ENCODE data around the gene FRMD4A.
"Not testable (repeated sequence)": the region's sequence is repeated elsewhere in the genome, so short reads cannot be mapped to it uniquely, and the experiment has no call there.

Gene FRMD4A

DNA sequence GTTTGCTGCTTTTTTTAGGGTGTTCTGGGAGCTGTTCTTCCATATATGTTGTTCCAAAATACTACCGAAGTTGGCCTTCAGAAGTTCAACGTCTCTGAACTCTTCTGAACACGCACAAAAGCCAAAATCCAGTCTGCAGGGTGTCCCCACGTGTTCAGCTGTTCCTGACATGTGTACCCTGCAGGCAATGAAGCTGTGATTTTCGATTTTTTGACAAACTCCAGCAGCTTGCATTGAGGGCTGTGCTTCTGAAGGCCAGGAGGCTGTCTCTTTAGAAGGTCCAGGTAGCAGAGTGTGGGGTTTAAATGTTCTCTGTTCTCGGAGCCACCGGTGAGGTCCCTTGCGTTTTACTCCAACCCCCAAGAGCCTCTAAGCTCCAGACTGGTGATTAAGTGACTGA lies 598.9 kb downstream of the FRMD4A start:
- DNase-seq = no peak

DNA sequence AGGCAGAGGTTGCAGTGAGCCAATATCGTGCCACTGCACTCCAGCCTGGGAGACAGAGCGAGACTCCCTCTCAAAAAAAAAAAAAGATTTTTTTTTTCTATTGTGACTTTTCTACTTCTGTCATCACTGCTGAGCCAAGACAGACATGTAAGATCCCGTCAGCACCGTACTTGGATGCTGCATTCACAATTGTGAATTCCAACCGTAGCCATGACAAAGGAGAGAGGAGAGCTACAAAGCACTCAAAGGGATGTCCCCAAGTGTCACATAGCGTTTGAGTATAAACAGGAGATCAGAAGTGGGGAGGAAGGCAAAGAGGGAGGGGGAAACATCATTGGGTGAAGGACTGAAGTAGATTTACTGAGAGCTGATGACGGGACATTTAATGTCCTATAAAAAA lies 599.8 kb downstream of the FRMD4A start:
- DNase-seq = no peak

DNA sequence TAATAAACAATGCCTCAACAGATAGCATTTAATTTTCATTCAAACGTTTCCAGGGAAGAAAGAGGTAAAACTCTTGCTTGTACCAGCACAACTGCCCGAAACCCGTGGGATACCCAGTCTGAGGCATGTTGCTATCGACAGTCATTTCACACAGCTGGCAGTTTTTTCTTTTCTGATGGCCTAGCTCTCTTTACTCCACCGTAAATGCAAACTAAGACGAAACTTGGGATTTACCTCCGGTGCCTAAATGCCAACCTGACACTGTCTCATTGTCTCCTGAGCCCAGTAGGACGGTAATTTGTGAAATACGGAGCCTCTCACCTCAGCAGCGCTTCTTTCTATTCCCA lies 600.4 kb downstream of the FRMD4A start:
- no peak for DNase-seq

DNA sequence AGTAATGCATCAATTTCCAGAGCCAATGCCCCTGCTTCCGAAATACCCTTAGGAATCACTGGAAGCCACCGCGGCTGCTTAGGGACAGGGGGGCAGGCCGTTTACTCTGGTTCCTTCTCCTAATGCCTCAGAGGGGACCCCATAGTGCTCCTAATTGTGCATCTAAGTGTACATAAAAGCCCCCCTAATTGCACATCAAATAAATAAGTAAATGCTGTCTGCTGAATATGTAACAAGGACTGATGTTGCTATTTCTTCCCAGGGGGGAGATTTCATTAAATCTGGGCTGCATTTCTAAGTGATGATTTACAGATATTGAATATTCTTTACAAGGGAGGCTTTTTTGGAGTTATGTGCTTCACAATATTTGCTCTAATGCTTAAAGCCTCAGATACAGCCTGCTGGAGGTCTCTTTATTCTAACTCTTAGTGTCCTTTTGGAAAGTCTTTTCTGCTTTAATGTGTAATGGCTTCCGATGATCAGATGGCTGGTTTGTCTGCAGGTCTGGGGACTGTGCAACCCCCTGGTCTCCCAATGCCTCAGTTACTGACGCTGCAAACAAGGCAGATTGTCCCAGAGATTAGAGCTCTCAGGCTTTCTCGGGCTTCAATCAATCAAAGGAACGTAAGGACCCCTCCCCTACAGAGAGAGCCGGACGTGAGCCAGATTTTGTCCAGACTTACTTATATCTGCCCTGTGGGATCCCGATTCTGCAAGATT lies 601.0 kb downstream of the FRMD4A start:
- DNase-seq = no peak

DNA sequence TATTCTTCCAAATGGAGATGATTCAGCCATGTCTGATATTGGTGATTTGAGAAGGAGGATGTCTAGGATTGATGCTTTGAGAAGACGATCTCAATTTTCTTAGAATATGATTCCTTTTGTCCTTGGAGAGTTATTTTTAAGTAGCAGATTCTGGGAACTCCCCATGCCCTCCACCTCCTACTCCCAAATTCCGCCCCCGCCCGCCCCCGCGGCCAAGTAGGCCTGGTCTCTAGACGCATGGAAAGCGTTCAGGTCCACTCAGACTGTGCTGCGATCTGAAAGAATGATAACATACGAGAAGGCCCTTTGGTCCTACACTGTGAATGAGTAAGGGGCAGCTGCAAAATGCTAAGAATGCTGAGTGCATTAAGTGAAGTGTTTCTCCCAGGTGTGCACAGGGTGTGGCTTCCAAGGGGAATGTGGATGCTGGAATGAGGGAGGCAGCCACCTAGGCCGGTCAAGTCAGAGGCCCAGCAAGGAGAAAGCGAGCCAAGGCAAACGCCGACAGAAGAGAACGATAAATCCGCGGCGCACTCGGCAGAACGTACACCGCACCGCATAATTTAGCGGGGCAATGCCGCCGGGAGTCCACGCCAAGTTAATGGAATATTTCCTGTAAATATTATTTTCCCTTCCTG lies 601.7 kb downstream of the FRMD4A start:
- DNase-seq = no peak

DNA sequence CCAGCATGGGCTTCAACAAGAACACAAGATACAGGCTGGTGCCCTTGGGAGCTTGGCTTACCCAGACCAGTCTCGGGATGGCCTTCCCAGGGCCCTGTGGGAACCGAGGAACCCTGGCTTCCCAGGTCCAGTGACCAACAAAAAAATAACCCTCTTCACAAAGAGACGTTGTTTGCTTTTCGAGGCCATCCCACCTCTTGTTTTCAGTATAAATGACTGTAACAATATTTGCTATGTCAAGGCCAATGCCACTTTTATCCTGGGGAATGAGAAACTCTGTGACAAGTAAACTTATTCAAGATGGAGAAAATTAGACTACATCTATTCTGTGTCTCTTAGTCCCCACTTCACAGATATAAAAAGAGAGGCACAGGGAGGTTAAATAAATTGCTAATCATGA lies 605.1 kb downstream of the FRMD4A start:
- no peak for DNase-seq

DNA sequence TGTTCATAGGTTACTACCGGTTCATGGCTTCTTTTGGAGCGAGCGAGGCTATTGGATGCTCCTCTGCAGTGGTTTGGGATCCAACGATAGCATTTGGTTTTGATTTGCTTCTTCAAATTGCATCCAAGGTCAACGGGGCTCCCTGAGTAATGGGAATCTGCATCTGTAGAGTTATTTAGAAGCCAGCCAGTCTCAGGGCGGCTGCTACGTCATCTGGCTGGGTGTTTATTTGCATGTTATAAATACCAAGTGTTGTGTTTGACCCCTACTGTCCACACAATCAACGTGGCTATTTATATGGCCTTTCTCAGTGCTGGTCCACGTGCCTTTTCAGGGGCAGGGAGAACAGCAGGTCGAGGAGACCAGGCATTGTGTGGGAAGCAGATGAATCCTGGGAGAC lies 606.2 kb downstream of the FRMD4A start:
- DNase-seq = no peak

DNA sequence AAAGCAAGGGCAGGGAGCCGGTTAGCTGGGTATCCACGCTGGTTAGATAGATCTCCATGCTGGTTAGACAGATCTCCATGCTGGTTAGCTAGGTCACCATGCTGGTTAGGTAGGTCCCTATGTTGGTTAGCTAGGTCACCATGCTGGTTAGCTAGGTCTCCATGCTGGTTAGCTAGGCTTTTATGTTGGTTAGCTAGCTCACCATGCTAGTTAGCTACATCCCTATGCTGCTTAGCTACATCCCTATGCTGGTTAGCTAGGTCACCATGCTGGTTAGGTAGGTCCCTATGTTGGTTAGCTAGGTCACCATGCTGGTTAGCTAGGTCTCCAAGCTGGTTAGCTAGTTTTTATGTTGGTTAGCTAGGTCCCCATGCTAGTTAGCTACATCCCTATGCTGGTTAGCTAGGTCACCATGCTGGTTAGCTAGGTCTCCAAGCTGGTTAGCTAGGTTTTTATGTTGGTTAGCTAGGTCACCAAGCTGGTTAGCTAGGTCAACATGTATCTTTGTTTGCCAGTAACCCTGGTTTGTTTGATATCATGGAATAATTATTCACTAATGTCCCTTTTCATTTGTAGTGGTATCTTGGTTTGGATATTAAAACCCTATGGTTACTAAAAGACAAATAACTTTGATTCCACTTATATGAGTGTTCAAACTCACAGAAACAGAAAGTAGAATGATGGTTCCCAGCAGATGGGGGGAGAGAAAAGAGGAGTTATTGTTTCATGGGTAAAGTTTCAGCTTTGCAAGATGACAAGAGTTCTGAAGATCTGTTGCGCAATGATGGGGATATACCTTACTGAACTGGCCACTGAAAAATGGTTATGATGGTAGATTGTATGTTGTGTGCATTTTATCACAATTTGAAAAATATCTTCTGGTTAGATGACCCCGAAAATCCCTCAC lies 607.7 kb downstream of the FRMD4A start:
- no peak for DNase-seq

DNA sequence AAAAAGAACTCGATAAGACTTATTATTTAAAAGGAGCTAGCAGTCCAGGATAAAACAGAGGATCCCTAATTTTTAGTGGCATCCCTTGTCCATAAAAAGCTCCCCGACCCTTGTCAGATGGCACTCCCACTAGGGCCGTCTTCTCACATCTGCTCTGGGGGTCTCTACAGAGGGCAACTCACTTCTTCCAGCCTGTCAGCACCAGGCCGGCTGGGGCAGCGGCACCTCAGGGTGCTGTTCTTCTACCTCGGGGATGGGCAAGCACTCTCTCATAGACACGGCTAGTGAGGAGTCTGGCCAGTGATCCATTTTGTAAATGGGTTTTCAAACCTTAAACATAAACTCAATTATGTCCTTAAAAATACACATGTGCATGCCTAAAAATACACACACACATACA lies 609.2 kb downstream of the FRMD4A start:
- no peak for DNase-seq

DNA sequence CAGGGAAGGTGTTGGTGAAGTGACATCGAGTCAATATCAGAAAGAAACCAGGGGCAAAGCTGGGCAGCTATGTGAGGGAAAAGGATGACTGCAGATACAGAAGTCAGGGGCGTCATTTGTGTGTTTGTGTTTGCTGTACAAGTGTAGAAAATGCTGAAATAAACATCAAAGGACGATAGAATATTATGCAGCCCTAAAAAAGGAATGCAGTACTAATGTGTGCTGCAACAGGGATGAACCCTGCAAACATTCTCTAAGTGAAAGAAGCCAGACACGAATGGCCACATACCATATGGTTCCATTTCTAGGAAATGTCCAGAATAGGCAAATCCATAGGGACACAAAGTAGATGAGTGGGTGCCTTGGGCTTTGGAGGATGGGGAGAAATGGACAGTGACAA lies 610.0 kb downstream of the FRMD4A start:
- no peak for DNase-seq

DNA sequence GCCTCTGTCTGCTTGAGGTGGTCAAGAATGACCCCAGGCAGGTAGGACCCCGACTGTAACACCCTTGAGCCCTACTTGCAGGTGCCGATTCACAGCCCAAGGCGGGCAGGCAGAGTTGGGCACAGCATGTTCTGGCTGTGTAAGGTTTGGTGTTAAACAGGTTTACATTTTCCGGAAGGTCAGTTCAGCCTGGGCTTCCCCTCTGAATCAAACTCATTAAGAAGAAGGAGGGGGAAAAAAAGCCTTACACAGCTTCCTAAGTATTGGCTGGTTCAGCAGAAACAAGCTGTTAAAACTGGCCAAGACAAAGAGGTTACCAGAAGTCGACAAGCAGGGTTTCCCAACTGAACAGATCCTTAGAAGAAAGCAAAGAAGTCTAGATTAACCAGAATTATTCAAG lies 611.3 kb downstream of the FRMD4A start:
- DNase-seq = no peak

DNA sequence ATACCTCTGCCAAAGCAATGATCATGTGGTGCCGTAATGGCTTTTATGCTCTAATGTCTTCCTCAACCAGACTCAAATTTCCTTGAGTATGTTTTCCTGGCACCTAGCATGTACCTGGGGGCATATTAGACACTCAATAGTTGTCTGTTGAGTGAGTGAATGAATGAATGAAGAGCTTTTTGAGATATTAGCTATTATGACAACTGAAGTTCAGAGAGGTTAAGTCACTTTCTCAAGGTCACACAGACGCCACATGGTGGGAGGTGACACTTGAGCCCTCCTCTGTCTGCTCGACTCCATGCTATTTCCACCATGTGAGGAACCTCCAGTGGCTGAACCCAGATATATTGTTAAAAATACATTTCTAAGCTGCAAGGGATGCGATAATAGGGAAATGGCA lies 611.9 kb downstream of the FRMD4A start:
- no peak for DNase-seq

DNA sequence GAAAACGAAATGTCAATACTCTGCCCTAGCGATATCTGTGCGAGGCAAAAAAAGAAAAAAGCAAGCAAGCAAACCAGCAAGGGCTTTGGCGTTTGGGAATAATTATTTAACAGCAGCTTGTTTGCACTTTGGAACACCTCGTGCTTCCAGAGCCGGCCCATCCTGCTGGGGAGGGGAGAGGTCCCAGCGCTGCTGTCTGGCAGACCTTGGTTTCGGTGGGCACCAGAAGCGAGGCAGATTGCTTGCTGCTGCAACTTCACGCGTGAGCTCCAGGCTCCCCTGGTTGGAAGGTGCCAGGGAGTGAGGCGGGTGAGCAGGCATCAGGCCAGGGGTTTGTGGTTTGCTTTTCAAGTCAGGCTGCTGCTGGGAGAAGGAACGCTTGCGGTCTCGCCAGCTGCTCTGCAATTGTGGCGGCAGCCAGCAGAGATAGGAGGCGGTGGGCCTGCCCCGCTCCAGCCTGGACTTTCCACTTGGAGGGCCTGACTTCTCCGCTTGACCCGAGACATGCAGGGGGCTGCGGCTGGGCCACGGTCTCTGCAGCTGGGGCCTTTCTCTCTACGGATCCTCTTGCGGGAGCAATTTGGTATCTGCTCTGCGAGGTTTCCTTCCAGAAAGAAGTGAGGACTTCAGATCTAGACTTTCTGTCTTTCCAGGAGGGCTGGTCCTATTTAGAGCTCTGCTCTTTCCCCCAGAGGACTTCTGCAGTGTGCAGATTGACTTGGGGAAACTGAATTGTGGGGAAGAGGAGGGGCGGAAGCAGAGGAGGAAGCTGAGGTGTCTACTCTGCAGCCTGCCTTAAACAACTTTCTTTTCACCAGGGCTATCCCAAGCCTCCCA lies 612.6 kb downstream of the FRMD4A start:
- peak; percentile 24 for DNase-seq

DNA sequence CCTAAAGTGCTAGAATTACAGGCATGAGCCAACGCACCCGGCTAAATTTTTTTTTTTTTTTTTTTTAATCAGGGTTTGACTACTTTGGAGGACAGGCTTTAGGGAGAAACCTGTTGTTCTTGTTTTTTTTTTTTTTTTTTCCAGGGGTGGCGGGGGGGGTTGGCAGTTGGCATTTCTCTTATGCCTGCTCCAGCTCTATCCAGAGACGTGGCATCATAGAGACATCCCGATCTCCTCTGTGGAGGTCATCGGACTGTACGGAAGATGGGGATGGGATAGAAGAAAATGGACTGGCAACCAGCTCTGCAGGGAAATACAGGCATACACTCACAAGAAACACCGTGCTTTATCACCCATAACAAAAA lies 613.2 kb downstream of the FRMD4A start:
- no peak for DNase-seq

DNA sequence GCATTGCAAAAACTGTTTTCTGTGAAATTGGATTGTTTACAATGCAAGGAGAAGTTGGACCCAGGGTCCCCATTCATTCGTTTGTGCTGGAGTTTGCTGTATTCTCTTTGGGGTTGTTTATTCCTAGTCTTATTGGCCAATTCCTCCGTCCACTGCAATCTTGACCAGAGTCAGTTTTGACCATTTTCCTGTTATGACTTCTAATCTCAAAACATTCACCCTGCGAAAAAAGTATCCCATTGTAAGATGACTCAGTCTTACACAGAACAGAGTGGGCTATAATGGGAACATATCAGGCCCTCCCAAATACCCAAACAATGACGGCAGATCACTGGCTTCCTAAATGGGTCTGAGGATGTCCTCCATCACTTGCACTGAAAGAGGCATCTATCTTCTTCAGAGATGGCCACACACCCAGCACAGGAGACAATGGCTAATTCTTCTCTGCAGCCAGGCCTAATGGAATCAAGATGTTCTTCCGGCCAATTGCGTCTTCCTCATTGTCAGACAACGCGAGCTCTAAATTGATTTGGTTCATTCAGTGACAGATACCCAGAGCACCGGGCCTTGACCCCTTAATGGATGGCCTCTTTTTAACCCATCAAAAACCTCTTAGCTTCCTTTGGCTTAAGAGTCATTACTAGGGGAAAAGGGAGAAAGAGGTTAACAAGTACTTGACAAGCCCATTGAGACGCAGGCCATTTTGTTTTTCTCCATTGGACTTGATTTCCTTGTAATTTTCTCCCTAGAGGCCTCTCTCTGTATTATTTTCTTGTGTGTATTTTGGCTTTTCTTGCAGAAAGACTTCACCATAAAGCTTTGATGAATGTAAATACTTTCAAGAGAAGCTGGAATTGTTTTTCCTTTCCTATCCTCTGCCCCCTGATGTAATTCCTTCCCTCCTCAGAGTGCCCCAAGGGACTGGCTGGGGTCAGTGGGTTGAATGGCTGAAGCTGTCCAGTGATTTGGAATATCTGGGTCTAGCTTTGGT lies 614.3 kb downstream of the FRMD4A start:
- DNase-seq = no peak

DNA sequence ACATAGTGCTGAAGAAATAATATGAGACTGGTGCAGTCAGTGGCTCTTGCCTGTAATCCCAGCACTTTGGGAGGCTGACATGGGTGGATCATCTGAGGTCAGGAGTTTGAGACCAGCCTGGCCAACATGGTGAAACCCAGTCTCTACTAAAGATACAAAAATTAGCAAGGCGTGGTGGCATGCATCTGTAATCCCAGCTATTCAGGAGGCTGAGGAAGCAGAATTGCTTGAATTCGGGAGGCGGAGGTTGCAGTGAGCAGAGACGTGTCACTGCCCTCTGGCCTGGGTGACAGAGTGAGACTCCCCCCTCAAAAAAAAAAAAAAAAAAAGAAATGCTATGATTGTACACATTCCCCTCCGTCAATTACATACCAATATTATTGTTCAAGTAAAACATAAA lies 615.1 kb downstream of the FRMD4A start:
- DNase-seq = not testable (repeated sequence)

DNA sequence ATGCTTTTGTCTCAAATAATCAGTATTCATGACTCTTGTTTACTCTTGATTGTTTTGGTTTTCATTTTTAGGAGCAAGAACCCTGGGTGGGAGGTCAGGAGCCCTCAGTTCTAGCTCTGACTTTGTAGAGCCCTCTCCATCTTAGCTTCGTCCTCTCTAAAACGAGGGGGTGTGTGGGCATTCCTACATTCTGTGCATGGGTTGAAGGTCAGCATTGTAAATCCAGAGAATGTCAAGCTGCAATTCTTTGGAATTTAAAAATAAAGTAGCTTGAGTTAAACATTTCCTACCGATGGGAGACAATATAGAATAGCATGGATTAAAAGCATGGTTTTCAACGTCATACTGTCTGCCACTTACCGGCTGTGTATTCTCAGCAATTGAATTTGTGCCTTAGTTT lies 615.6 kb downstream of the FRMD4A start:
- DNase-seq = no peak

DNA sequence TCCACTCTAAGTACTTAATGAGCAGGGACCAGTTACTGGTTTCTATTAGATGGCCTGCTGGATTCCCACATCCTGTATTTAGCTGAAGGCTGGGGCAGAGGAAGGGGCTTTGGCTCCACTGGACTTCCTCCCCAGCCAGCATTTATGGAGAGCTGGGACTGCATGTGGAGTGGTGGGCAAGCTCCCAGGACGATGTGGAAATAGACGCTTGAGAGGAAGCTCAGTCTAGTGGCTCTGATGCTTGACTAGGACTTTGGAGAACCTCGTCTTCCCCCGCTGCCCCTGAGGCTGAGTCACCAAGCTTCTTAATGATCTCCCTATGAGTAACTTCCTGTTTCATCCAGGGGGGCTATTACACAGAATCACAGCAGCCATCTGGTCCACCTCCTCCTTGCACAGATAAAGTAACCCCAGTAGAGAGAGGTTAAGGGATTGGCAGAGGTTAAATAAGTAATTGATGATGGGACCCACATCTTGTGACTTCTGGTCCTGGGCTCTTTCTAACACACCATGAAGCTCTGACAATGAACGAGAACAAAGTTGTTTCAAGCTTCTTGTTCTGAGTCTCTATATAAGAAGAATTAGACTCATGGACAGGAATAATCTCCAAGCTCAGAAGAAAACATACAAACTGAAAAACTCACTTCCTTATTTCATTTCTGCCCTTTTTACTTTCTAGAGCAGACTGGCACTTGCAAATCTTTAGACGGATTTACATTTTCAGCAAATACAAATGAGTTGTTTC lies 617.7 kb downstream of the FRMD4A start:
- no peak for DNase-seq

DNA sequence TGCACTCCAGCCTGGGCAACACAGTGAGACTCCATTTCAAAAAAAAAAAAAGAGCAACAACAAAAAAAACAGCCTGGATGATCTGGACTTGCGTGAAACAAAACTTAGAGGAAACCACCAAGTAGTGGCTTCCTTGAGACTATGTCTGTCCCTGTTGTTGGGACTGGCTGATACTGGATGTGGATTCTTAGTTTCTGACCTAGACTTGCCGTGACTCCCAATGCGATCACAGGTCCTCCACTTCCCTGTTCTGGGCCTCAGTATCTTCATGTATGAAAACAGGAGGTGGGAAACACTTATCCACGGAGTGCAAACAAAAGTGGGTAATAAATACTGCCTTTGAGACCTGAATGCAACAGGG lies 618.3 kb downstream of the FRMD4A start:
- no peak for DNase-seq

DNA sequence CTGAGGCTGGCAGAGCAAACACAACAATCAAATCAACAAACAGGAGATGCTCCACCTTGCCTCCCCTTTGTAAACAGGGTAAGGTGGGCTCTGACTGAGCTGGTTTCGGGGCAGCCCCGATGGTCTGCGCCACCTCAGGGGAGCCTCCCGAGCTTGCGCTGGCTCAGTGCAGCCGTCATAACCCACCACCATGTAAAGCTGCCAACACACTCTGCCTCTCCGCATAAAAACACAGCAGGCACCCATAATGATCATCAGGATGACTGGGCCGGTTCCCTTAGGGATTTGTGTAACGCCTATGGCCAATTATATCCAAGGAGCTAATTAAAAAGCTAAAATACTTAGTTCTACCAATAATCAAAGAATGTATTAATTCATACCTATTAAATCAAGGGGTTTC lies 619.4 kb downstream of the FRMD4A start:
- DNase-seq = no peak

DNA sequence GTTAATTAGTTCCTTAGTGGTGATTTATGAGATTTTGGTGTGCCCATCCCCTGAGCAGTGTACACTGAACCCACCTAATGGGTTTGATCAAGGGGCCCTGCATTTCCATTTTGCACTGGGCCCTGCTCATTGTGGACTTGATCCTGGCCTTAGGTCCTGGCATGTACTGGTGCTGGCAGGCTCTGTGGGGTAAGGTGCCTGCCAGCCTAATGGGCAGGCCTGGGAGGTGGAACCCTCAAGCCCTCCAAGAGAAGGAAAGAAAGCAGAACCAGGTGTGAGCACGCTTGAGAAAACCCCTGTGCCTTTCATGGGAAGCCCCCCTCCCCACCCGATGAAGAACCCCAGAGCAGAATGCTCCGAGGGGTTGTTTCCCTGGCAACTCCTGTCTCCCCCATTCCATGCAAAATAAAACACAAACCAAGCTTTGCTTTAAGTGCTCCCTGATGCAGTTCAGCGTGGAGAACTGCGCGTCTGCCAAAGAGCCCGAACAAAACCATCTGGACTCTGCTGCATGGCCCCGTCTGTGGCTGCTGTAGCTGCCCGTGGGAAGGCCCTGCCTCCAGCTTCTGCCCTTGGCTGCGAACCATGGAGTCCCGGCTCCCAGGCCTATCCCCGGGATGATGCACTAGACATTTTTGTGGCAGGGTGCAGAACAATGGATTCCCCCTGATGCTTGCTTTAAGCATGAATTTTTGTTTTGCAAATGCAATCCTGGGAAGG lies 620.6 kb downstream of the FRMD4A start:
- no peak for DNase-seq
